Loucy (cell line): ENCODE data around the gene NLRP7.

Experiments
- H2AFZ ChIP-seq: fragments of 200-600 bp; sonication (generic); 2 replicates; pipeline ENCODE4 v1.6.0; 2016; ENCODE audit warnings: antibody characterized with exemption, mild to moderate bottlenecking, low read length, moderate library complexity
- H3F3A ChIP-seq: fragments of 200-600 bp; 2 replicates; pipeline ENCODE4 v1.6.0; 2016; ENCODE audit warnings: antibody characterized with exemption, low read depth, mild to moderate bottlenecking
- H3K27me3 ChIP-seq: fragments of 200-600 bp; sonication (generic); 2 replicates; pipeline ENCODE4 v1.6.1; 2014; ENCODE audit warnings: low read length, mild to moderate bottlenecking; ENCODE audit not compliant: insufficient read depth, poor library complexity, severe bottlenecking
- H3K36me3 ChIP-seq: fragments of 200-600 bp; sonication (generic); 2 replicates; pipeline ENCODE4 v1.6.1; 2016; ENCODE audit warnings: low read length; ENCODE audit not compliant: insufficient read depth
- H3K4me1 ChIP-seq: fragments of 200-600 bp; sonication (generic); 2 replicates; pipeline ENCODE4 v1.5.1; 2014; ENCODE audit warnings: low read length, mild to moderate bottlenecking; ENCODE audit not compliant: insufficient read depth, poor library complexity, severe bottlenecking
- H3K4me2 ChIP-seq: fragments of 200-600 bp; sonication (generic); 2 replicates; pipeline ENCODE4 v1.6.0; 2014; ENCODE audit warnings: antibody characterized with exemption, low read length, low read depth, mild to moderate bottlenecking; ENCODE audit not compliant: poor library complexity, severe bottlenecking
- H3K4me3 ChIP-seq: fragments of 200-600 bp; sonication (generic); 2 replicates; pipeline ENCODE4 v1.5.1; 2014; ENCODE audit warnings: low read length, mild to moderate bottlenecking, mixed read lengths; ENCODE audit not compliant: poor library complexity, severe bottlenecking
- H3K79me2 ChIP-seq: fragments of 200-600 bp; sonication (generic); 2 replicates; pipeline ENCODE4 v1.6.1; 2014; ENCODE audit warnings: low read length; ENCODE audit not compliant: insufficient read depth
- H3K9ac ChIP-seq: fragments of 200-600 bp; sonication (generic); 2 replicates; pipeline ENCODE4 v1.6.0; 2014; ENCODE audit warnings: mild to moderate bottlenecking, low read depth, low read length, moderate library complexity; ENCODE audit not compliant: poor library complexity, severe bottlenecking
- H3K9me2 ChIP-seq: fragments of 200-600 bp; sonication (generic); replicated peaks from 2 replicates; pipeline ENCODE4 v1.6.1; 2016; ENCODE audit warnings: low read depth, low read length, mixed read lengths
- H3K9me3 ChIP-seq: fragments of 200-600 bp; sonication (generic); 2 replicates; pipeline ENCODE4 v1.6.1; 2014; ENCODE audit warnings: mild to moderate bottlenecking, antibody characterized with exemption, low read length, low read depth; ENCODE audit not compliant: insufficient read depth
- H4K20me1 ChIP-seq: fragments of 200-600 bp; sonication (generic); 2 replicates; pipeline ENCODE4 v1.6.0; 2014; ENCODE audit warnings: antibody characterized with exemption, low read length, mild to moderate bottlenecking; ENCODE audit not compliant: insufficient read depth, poor library complexity, severe bottlenecking
- CTCF ChIP-seq: fragments of 200-600 bp; sonication (generic); conservative IDR thresholded peaks from 2 replicates; pipeline ENCODE4 v1.5.1; 2014; ENCODE audit warnings: mild to moderate bottlenecking, antibody characterized with exemption, low read length
- EZH2phosphoT487 ChIP-seq: fragments of 200-600 bp; IDR thresholded peaks from 2 replicates; pipeline ENCODE4 v1.6.1; 2018; ENCODE audit warnings: antibody characterized with exemption, mild to moderate bottlenecking, moderate library complexity, borderline replicate concordance

The NLRP7 gene

GRCh38 chr19:54937926-54938325 is 9.4 kb downstream of the NLRP7 start:
- no peak overlapping the region for H3K4me3 ChIP-seq
- peaks cover 9% of the 10 kb centered on the region for H3K4me1 ChIP-seq

GRCh38 chr19:54928299-54928698 is 19.0 kb downstream of the NLRP7 start:
- no peak for TF ChIP-seq EZH2phosphoT487
- H3K79me2 ChIP-seq: no peaks in the 10 kb centered on the region
- H2AFZ ChIP-seq: no peak overlapping the region
- peaks cover 6% of the 10 kb centered on the region; the same call in 1 of the 2 replicates for H3K9me3 ChIP-seq
- no peak overlapping the region for H3K4me3 ChIP-seq
- H3K27me3 ChIP-seq: no peaks in the 10 kb centered on the region
- no peaks in the 10 kb centered on the region for H3F3A ChIP-seq
- H4K20me1 ChIP-seq: no peaks in the 10 kb centered on the region
- H3K9me2 ChIP-seq: no peaks in the 10 kb centered on the region
- H3K9ac ChIP-seq: no peak overlapping the region
- H3K36me3 ChIP-seq: no peaks in the 10 kb centered on the region
- H3K4me2 ChIP-seq: no peak overlapping the region
- no peaks in the 10 kb centered on the region for H3K4me1 ChIP-seq

More at GRCh38 chr19:54937926-54938325, 9.4 kb downstream of the NLRP7 start:
- no peaks in the 10 kb centered on the region for H3F3A ChIP-seq
- H3K9me3 ChIP-seq: no peaks in the 10 kb centered on the region
- H3K27me3 ChIP-seq: no peaks in the 10 kb centered on the region
- H4K20me1 ChIP-seq: no peaks in the 10 kb centered on the region
- TF ChIP-seq CTCF: no peak
- TF ChIP-seq EZH2phosphoT487: no peak
- no peaks in the 10 kb centered on the region for H3K79me2 ChIP-seq
- no peak overlapping the region for H2AFZ ChIP-seq
- no peaks in the 10 kb centered on the region for H3K9me2 ChIP-seq
- no peak overlapping the region for H3K9ac ChIP-seq
- no peak overlapping the region for H3K4me2 ChIP-seq
- no peaks in the 10 kb centered on the region for H3K36me3 ChIP-seq

- no peaks in the 10 kb centered on the region for H3K27me3 ChIP-seq
- H3K36me3 ChIP-seq: no peaks in the 10 kb centered on the region
- no peak overlapping the region for H3K9ac ChIP-seq
- H2AFZ ChIP-seq: no peak overlapping the region
- TF ChIP-seq EZH2phosphoT487 (no peak), CTCF (no peak)
- no peaks in the 10 kb centered on the region for H3K9me2 ChIP-seq
- H3F3A ChIP-seq: no peaks in the 10 kb centered on the region
- H3K4me1 ChIP-seq: no peaks in the 10 kb centered on the region
- no peaks in the 10 kb centered on the region for H4K20me1 ChIP-seq
- no peaks in the 10 kb centered on the region for H3K79me2 ChIP-seq
- H3K4me2 ChIP-seq: no peak overlapping the region
- H3K9me3 ChIP-seq: peaks cover 2% of the 10 kb centered on the region; the same call in 1 of the 2 replicates
- H3K4me3 ChIP-seq: no peak overlapping the region
Observed at GRCh38 chr19:54923276-54923675, 24.1 kb downstream of the NLRP7 start.

- Histone ChIP-seq H3K36me3 (no peaks in the 10 kb centered on the region), H3K9me2 (no peaks in the 10 kb centered on the region), H3K79me2 (no peaks in the 10 kb centered on the region), H3K4me1 (no peaks in the 10 kb centered on the region), H3K9me3 (no peaks in the 10 kb centered on the region), H2AFZ (no peak overlapping the region), H3K27me3 (no peaks in the 10 kb centered on the region), H3K4me2 (no peak overlapping the region), H3F3A (no peaks in the 10 kb centered on the region), H3K4me3 (no peak overlapping the region), H3K9ac (no peak overlapping the region), H4K20me1 (no peaks in the 10 kb centered on the region)
- no peak for TF ChIP-seq CTCF
- no peak for TF ChIP-seq EZH2phosphoT487
Observed at GRCh38 chr19:54921082-54921481, 26.2 kb downstream of the NLRP7 start.
